Fibroblast of lung (primary cell): ENCODE results near the gene TOX2.

Experiments used
- CTCF ChIP-seq, 2 donors: IDR thresholded peaks in 1 of 2; conservative IDR thresholded peaks in 1 of 2; 1 replicate in 1 of 2; 2 replicates in 1 of 2; pipeline ENCODE4 v1.5.1; 2011 to 2012; ENCODE audit warnings: low read length in 2 of 2, control low read depth in 1 of 2, inconsistent platforms in 1 of 2, low read depth in 1 of 2, mild to moderate bottlenecking in 1 of 2
- EZH2 ChIP-seq: IDR thresholded peaks from 2 replicates; pipeline ENCODE4 v1.5.1; 2012; ENCODE audit warnings: low read length, control low read depth, mild to moderate bottlenecking; ENCODE audit errors: missing control alignments

DNA sequence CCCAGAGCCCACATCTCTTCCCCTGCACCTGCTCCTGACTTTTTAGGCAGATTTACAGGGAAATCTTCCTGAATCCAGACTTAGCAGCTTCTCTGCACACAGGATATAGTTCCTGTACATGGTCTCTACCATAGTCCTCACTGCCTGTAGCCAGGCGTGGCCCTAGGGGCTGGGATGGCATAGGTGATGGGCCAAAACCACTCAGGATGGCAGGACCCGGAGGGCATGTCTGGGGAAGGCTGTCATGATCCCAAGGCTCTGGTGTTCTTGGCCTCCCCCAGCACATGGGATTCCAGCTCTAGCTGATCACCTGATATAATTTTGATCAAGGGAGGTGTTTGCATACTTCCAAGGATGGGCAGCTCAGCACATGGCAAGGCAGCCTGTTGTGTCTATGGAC lies 58.0 kb downstream of the TOX2 start:
- TF ChIP-seq CTCF (conservative IDR thresholded peaks at IDR 0.05 in 1 of 2, IDR thresholded peaks at IDR 0.05 in 1 of 2; ENCODE audit: low read depth in 1 of 2, low read length in 2 of 2) = no peak
- TF ChIP-seq EZH2 = no peak
